GM12878 (cell line): ENCODE data around the gene TXLNG.

ENCODE experiments used
- BRCA1 ChIP-seq: IDR thresholded peaks from 2 replicates; pipeline ENCODE4 v1.6.1; 2011; ENCODE audit warnings: low read depth, low read length, improper control_type of control experiment
- MEF2A ChIP-seq: IDR thresholded peaks from 2 replicates; pipeline ENCODE4 v1.6.1; 2011; ENCODE audit warnings: low read depth, mild to moderate bottlenecking, low read length, moderate library complexity; ENCODE audit not compliant: insufficient read depth
- MTA2 ChIP-seq: fragments of 450-650 bp; IDR thresholded peaks from 2 replicates; pipeline ENCODE4 v1.6.1; 2016; ENCODE audit warnings: low read depth, mild to moderate bottlenecking, moderate library complexity
- MXI1 ChIP-seq: fragments of 150-350 bp; IDR thresholded peaks from 2 replicates; pipeline ENCODE4 v1.6.1; 2011; ENCODE audit warnings: low read depth, mild to moderate bottlenecking, inconsistent platforms, low read length, improper control_type of control experiment
- POLR2A ChIP-seq: IDR thresholded peaks from 2 replicates; pipeline ENCODE4 v1.6.1; 2011; ENCODE audit warnings: low read depth, mild to moderate bottlenecking, low read length
- TF ChIP-seq, protein P1 (sequence below): IDR thresholded peaks from 2 replicates; pipeline ENCODE4 v1.6.1; 2012; ENCODE audit warnings: low read depth, low read length, improper control_type of control experiment

DNA sequence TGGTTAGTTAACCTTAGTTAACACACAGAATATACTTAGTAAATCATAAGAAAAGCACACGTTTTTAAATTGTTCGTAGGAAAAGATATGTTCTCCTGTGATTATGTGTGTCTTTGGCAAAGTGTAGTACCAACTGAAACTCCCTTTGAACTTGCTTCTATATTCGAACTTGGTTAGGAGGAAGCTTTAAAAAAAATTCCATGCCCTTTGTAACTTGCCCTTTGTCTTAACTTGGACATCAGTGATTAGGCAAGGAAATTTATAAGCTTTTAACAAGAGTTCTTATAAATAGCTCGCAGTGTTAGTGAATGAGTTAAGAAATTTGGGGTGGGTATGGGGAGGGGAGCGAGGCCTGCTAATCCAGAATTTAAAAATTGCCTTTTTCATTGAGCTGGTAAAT lies 33.4 kb downstream of the TXLNG start:
- TF ChIP-seq MEF2A: no peak
- TF ChIP-seq BRCA1: no peak
- no peak for TF ChIP-seq MTA2
- no peak for TF ChIP-seq MXI1
- TF ChIP-seq POLR2A: no peak
- TF ChIP-seq, protein P1, sequence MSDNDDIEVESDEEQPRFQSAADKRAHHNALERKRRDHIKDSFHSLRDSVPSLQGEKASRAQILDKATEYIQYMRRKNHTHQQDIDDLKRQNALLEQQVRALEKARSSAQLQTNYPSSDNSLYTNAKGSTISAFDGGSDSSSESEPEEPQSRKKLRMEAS: no peak
